Neural cell (in vitro differentiated cells): ENCODE results near the gene BEX3. TPM values are rescaled to one million over a fixed set of nuclear protein-coding genes. Genes with fewer than 3 reads are reported as not detected.

Experiments used
- H2AFZ ChIP-seq: fragments of 200-600, 300-800 bp; sonication (generic), shearing (Covaris generic); 2 replicates; pipeline ENCODE4 v1.6.0; 2014; ENCODE audit warnings: low read depth, mild to moderate bottlenecking, antibody characterized with exemption, low read length, moderate library complexity
- H3F3A ChIP-seq: fragments of 200-600 bp; shearing (Covaris generic); 2 replicates; pipeline ENCODE4 v1.6.1; 2016; ENCODE audit warnings: mild to moderate bottlenecking, moderate library complexity, mixed read lengths, antibody characterized with exemption, low read length; ENCODE audit not compliant: insufficient read depth, poor library complexity, severe bottlenecking
- H3K27ac ChIP-seq: fragments of 200-600, 300-800 bp; sonication (generic), shearing (Covaris generic); 2 replicates; pipeline ENCODE4 v1.5.1; 2014; ENCODE audit warnings: mild to moderate bottlenecking, low read length, moderate library complexity
- H3K27me3 ChIP-seq: fragments of 300-800, 200-600 bp; sonication (generic), shearing (Covaris generic); 2 replicates; pipeline ENCODE4 v1.6.0; 2014; ENCODE audit warnings: mild to moderate bottlenecking, low read depth, low read length, moderate library complexity; ENCODE audit not compliant: insufficient read depth
- H3K36me3 ChIP-seq: fragments of 300-800, 200-600 bp; sonication (generic), shearing (Covaris generic); 2 replicates; pipeline ENCODE4 v1.5.1; 2014; ENCODE audit warnings: mild to moderate bottlenecking, antibody characterized with exemption, low read length, moderate library complexity; ENCODE audit not compliant: insufficient read depth
- H3K4me2 ChIP-seq: fragments of 300-800, 200-600 bp; sonication (generic), shearing (Covaris generic); 2 replicates; pipeline ENCODE4 v1.6.0; 2014; ENCODE audit warnings: mild to moderate bottlenecking, low read length
- H3K4me3 ChIP-seq: fragments of 300-800, 200-600 bp; sonication (generic), shearing (Covaris generic); 2 replicates; pipeline ENCODE4 v1.5.1; 2014; ENCODE audit warnings: mild to moderate bottlenecking, low read length, moderate library complexity
- H3K79me2 ChIP-seq: fragments of 200-600 bp; shearing (Covaris generic); replicated peaks from 2 replicates; pipeline ENCODE4 v1.6.0; 2014; ENCODE audit warnings: mild to moderate bottlenecking, low read length, moderate library complexity; ENCODE audit not compliant: insufficient read depth
- H3K9ac ChIP-seq: fragments of 300-800, 200-600 bp; sonication (generic), shearing (Covaris generic); 2 replicates; pipeline ENCODE4 v1.6.1; 2016; ENCODE audit warnings: mild to moderate bottlenecking, low read length, mixed read lengths
- H3K9me2 ChIP-seq: fragments of 200-600 bp; shearing (Covaris generic); 2 replicates; pipeline ENCODE4 v1.6.1; 2016; ENCODE audit warnings: mild to moderate bottlenecking, low read length, mixed read lengths; ENCODE audit not compliant: insufficient read depth
- H3K9me3 ChIP-seq: fragments of 200-600, 300-800 bp; sonication (generic), shearing (Covaris generic); 2 replicates; pipeline ENCODE4 v1.6.1; 2016; ENCODE audit warnings: mild to moderate bottlenecking, mixed run types, low read length, moderate library complexity, mixed read lengths
- H4K20me1 ChIP-seq: fragments of 200-600 bp; shearing (Covaris generic); 2 replicates; pipeline ENCODE4 v1.6.1; 2016; ENCODE audit warnings: mild to moderate bottlenecking, mixed run types; ENCODE audit not compliant: insufficient read depth
- CTCF ChIP-seq: fragments of 450-650 bp; IDR thresholded peaks from 2 replicates; pipeline ENCODE4 v1.5.1; 2014; ENCODE audit warnings: antibody characterized with exemption, mild to moderate bottlenecking, moderate library complexity; ENCODE audit not compliant: poor library complexity, severe bottlenecking
- EP300 ChIP-seq: fragments of 450-650 bp; conservative IDR thresholded peaks from 2 replicates; pipeline ENCODE4 v1.6.1; 2014; ENCODE audit warnings: antibody characterized with exemption, mild to moderate bottlenecking, moderate library complexity; ENCODE audit not compliant: poor library complexity, severe bottlenecking
- EZH2 ChIP-seq: fragments of 200-600, 300-800 bp; shearing (Covaris generic), sonication (generic); IDR thresholded peaks from 2 replicates; pipeline ENCODE4 v1.6.1; 2014; ENCODE audit warnings: antibody characterized with exemption, low read length, borderline replicate concordance, mild to moderate bottlenecking; ENCODE audit not compliant: insufficient read depth, poor library complexity, severe bottlenecking
- MXI1 ChIP-seq: fragments of 450-650 bp; conservative IDR thresholded peaks from 2 replicates; pipeline ENCODE4 v1.6.1; 2014; ENCODE audit warnings: antibody characterized with exemption, mild to moderate bottlenecking; ENCODE audit not compliant: poor library complexity, severe bottlenecking
- POLR2AphosphoS5 ChIP-seq: IDR thresholded peaks from 2 replicates; pipeline ENCODE4 v1.6.1; 2012
- RAD21 ChIP-seq: fragments of 450-650 bp; conservative IDR thresholded peaks from 2 replicates; pipeline ENCODE4 v1.6.1; 2014; ENCODE audit warnings: antibody characterized with exemption, mild to moderate bottlenecking, moderate library complexity
- REST ChIP-seq: IDR thresholded peaks from 2 replicates; pipeline ENCODE4 v1.6.1; 2012; ENCODE audit warnings: borderline replicate concordance
- SMC3 ChIP-seq: fragments of 450-650 bp; conservative IDR thresholded peaks from 2 replicates; pipeline ENCODE4 v1.6.1; 2014; ENCODE audit warnings: antibody characterized with exemption, mild to moderate bottlenecking, moderate library complexity; ENCODE audit not compliant: poor library complexity
- TAF1 ChIP-seq: IDR thresholded peaks from 2 replicates; pipeline ENCODE4 v1.6.1; 2012; ENCODE audit warnings: low read depth
- polyA plus RNA-seq: library from polyadenylated mRNA; depleted of rRNA; stranded (reverse); fragments of >200 nt; gene quantifications from 2 replicates; pipeline ENCODE4 v1.2.3, GENCODE V29; 2014

The BEX3 gene
- polyA plus RNA-seq, 1 donor from 2014 or later = 991 TPM

GRCh38 chrX:103378990-103379389, 2.7 kb downstream of the BEX3 start:
- H3K79me2 ChIP-seq = peaks cover 15% of the 10 kb centered on the region

GRCh38 chrX:103382877-103383276, 6.5 kb downstream of the BEX3 start:
- Histone ChIP-seq H2AFZ (no peak overlapping the region), H3K4me2 (no peak overlapping the region), H3K9ac (no peak overlapping the region), H3F3A (no peaks in the 10 kb centered on the region), H3K79me2 (peaks cover 10% of the 10 kb centered on the region), H3K9me2 (no peaks in the 10 kb centered on the region), H3K4me3 (no peak overlapping the region), H3K9me3 (no peaks in the 10 kb centered on the region), H4K20me1 (no peaks in the 10 kb centered on the region), H3K27me3 (no peaks in the 10 kb centered on the region), H3K27ac (no peak overlapping the region), H3K36me3 (no peaks in the 10 kb centered on the region)
- TF ChIP-seq MXI1 (no peak), POLR2AphosphoS5 (no peak), EZH2 (no peak), CTCF (no peak), RAD21 (no peak), TAF1 (no peak), SMC3 (no peak), EP300 (no peak)

More at GRCh38 chrX:103378990-103379389, 2.7 kb downstream of the BEX3 start:
- Histone ChIP-seq H3K27me3 (no peaks in the 10 kb centered on the region), H3K9me2 (no peaks in the 10 kb centered on the region), H4K20me1 (no peaks in the 10 kb centered on the region), H3K4me3 (peak overlapping the region; percentile 71), H3K27ac (no peak overlapping the region), H2AFZ (no peak overlapping the region), H3F3A (no peaks in the 10 kb centered on the region), H3K9me3 (no peaks in the 10 kb centered on the region), H3K4me2 (no peak overlapping the region), H3K9ac (no peak overlapping the region), H3K36me3 (no peaks in the 10 kb centered on the region)
- TF ChIP-seq MXI1 (no peak), RAD21 (no peak), SMC3 (no peak), CTCF (no peak), EP300 (no peak), REST (no peak), EZH2 (no peak), TAF1 (no peak), POLR2AphosphoS5 (no peak)
